CD4-positive, alpha-beta T cell treated with Interferon alpha-2 for 1 hour (primary cell): ENCODE data around the gene KLF3.
A peak's percentile ranks its signal among the peaks of the same experiment; 100 is the strongest.

Experiments used
- DNase-seq, 2 donors: peaks; one replicate each; pipeline ENCODE4 v3.0.0-alpha.2; 2020 to 2022

The KLF3 gene

GRCh38 chr4:38674258-38675144 lies 10.5 kb downstream of the KLF3 start:
- no peak for DNase-seq

GRCh38 chr4:38675146-38676121 lies 11.4 kb downstream of the KLF3 start:
- DNase-seq = peak; percentile 81 to 89

GRCh38 chr4:38676986-38677385 lies 13.0 kb downstream of the KLF3 start:
- DNase-seq = no peak

- no peak for DNase-seq
Observed at GRCh38 chr4:38677441-38677840, 13.4 kb downstream of the KLF3 start.

GRCh38 chr4:38678078-38678477 lies 14.1 kb downstream of the KLF3 start:
- DNase-seq = no peak

GRCh38 chr4:38679921-38680320 lies 15.9 kb downstream of the KLF3 start:
- no peak for DNase-seq

- DNase-seq = no peak
Observed at GRCh38 chr4:38681281-38681991, 17.4 kb downstream of the KLF3 start.

GRCh38 chr4:38682336-38682735 lies 18.3 kb downstream of the KLF3 start:
- DNase-seq = no peak

GRCh38 chr4:38683276-38683675 lies 19.3 kb downstream of the KLF3 start:
- DNase-seq = no peak

- DNase-seq = peak in 1 of 2 donors; percentile 41
Observed at GRCh38 chr4:38684271-38684670, 20.3 kb downstream of the KLF3 start.

- no peak for DNase-seq
Observed at GRCh38 chr4:38684951-38685844, 21.2 kb downstream of the KLF3 start.

- no peak for DNase-seq
Observed at GRCh38 chr4:38686682-38687081, 22.7 kb downstream of the KLF3 start.

- no peak for DNase-seq
Observed at GRCh38 chr4:38687571-38688011, 23.6 kb downstream of the KLF3 start.

- DNase-seq = no peak
Observed at GRCh38 chr4:38688676-38689355, 24.8 kb downstream of the KLF3 start.

- no peak for DNase-seq
Observed at GRCh38 chr4:38691251-38692008, 27.4 kb downstream of the KLF3 start.

GRCh38 chr4:38692421-38692820 lies 28.4 kb downstream of the KLF3 start:
- DNase-seq = no peak

- no peak for DNase-seq
Observed at GRCh38 chr4:38693569-38693968, 29.6 kb downstream of the KLF3 start.

GRCh38 chr4:38694330-38694729 lies 30.3 kb downstream of the KLF3 start:
- DNase-seq = no peak

GRCh38 chr4:38695809-38696208 lies 31.8 kb downstream of the KLF3 start:
- no peak for DNase-seq

GRCh38 chr4:38696697-38697096 lies 32.7 kb downstream of the KLF3 start:
- DNase-seq = no peak
